Osteocyte (in vitro differentiated cells): ENCODE results near the gene YAP1. TPM values are rescaled to one million over a fixed set of nuclear protein-coding genes. Genes with fewer than 3 reads are reported as not detected.
"Not testable (repeated sequence)": the region's sequence is repeated elsewhere in the genome, so short reads cannot be mapped to it uniquely, and the experiment has no call there.

Source experiments
- DNase-seq: peaks from one replicate; pipeline ENCODE4 v3.0.0; 2021; ENCODE audit warnings: mixed read lengths; ENCODE audit not compliant: unreplicated experiment; ENCODE audit errors: extremely low spot score
- H3K27ac Mint-ChIP-seq: one replicate; pipeline ENCODE4 v1.8.0; 2021; ENCODE audit warnings: mild to moderate bottlenecking, mixed read lengths; ENCODE audit not compliant: unreplicated experiment
- H3K27me3 Mint-ChIP-seq: one replicate; pipeline ENCODE4 v1.8.0; 2021; ENCODE audit warnings: mixed read lengths; ENCODE audit not compliant: unreplicated experiment
- H3K36me3 Mint-ChIP-seq: one replicate; pipeline ENCODE4 v1.8.0; 2021; ENCODE audit warnings: mixed read lengths; ENCODE audit not compliant: unreplicated experiment
- H3K4me1 Mint-ChIP-seq: one replicate; pipeline ENCODE4 v1.8.0; 2021; ENCODE audit warnings: mixed read lengths; ENCODE audit not compliant: unreplicated experiment
- H3K4me3 Mint-ChIP-seq: one replicate; pipeline ENCODE4 v1.8.0; 2021; ENCODE audit warnings: mild to moderate bottlenecking, moderate library complexity, mixed read lengths; ENCODE audit not compliant: unreplicated experiment
- H3K9me3 Mint-ChIP-seq: one replicate; pipeline ENCODE4 v1.8.0; 2021; ENCODE audit warnings: mixed read lengths; ENCODE audit not compliant: unreplicated experiment
- CTCF ChIP-seq: fragments of 200-600 bp; sonication (generic); IDR thresholded peaks from 2 replicates; pipeline ENCODE4 v1.5.0; 2021; ENCODE audit warnings: antibody characterized with exemption, mild to moderate bottlenecking, moderate library complexity
- total RNA-seq: library from RNA; stranded (reverse); gene quantifications from 2 replicates; pipeline ENCODE4 v1.2.1, GENCODE V29; 2021

YAP1 gene
- total RNA-seq, 1 donor from 2014 or later: 128 TPM

- Mint-ChIP-seq H3K36me3 (no peaks in the 10 kb centered on the region), H3K27ac (peak overlapping the region; percentile 3), H3K4me3 (no peak overlapping the region), H3K4me1 (peaks cover 4% of the 10 kb centered on the region), H3K27me3 (no peaks in the 10 kb centered on the region), H3K9me3 (no peaks in the 10 kb centered on the region)
- no peak for DNase-seq
- no peak for TF ChIP-seq CTCF
Measured at GRCh38 chr11:102256251-102256650, 146.0 kb downstream of the YAP1 start.

- H3K4me3 Mint-ChIP-seq: no peak overlapping the region
- DNase-seq: no peak
- no peak for TF ChIP-seq CTCF
- no peaks in the 10 kb centered on the region for H3K36me3 Mint-ChIP-seq
- no peaks in the 10 kb centered on the region for H3K27me3 Mint-ChIP-seq
- H3K4me1 Mint-ChIP-seq: peaks cover 4% of the 10 kb centered on the region
- H3K9me3 Mint-ChIP-seq: no peaks in the 10 kb centered on the region
- no peak overlapping the region for H3K27ac Mint-ChIP-seq
Measured at GRCh38 chr11:102260241-102260640, 150.0 kb downstream of the YAP1 start.

GRCh38 chr11:102263379-102264003 is 153.2 kb downstream of the YAP1 start:
- Mint-ChIP-seq H3K27me3 (no peaks in the 10 kb centered on the region), H3K9me3 (no peaks in the 10 kb centered on the region), H3K27ac (no peak overlapping the region), H3K36me3 (no peaks in the 10 kb centered on the region), H3K4me3 (no peak overlapping the region), H3K4me1 (peaks cover 11% of the 10 kb centered on the region)
- no peak for DNase-seq
- TF ChIP-seq CTCF: no peak

- H3K4me3 Mint-ChIP-seq: not testable (repeated sequence)
Measured at GRCh38 chr11:102264704-102265103, 154.5 kb downstream of the YAP1 start.

GRCh38 chr11:102266099-102266498 is 155.9 kb downstream of the YAP1 start:
- TF ChIP-seq CTCF: no peak
- peaks cover 27% of the 10 kb centered on the region for H3K4me1 Mint-ChIP-seq
- no peaks in the 10 kb centered on the region for H3K27me3 Mint-ChIP-seq
- DNase-seq: no peak
- no peaks in the 10 kb centered on the region for H3K9me3 Mint-ChIP-seq
- no peak overlapping the region for H3K4me3 Mint-ChIP-seq
- no peak overlapping the region for H3K27ac Mint-ChIP-seq
- no peaks in the 10 kb centered on the region for H3K36me3 Mint-ChIP-seq

More at GRCh38 chr11:102264704-102265103, 154.5 kb downstream of the YAP1 start:
- not testable (repeated sequence) for H3K27ac Mint-ChIP-seq, H3K36me3 Mint-ChIP-seq, DNase-seq, H3K9me3 Mint-ChIP-seq, H3K27me3 Mint-ChIP-seq
- peaks cover 19% of the 10 kb centered on the region for H3K4me1 Mint-ChIP-seq
